K562 (cell line): ENCODE data around the gene CMIP. TPM values are rescaled to one million over a fixed set of nuclear protein-coding genes. Genes with fewer than 3 reads are reported as not detected.
A peak's percentile ranks its signal among the peaks of the same experiment; 100 is the strongest.

Source experiments
- ADNP ChIP-seq: fragments of 200-800 bp; sonication (Bioruptor generic); IDR thresholded peaks from 2 replicates; pipeline ENCODE4 v1.6.1; 2016; ENCODE audit warnings: missing genetic modification characterization, missing compliant biosample characterization
- BRF2 ChIP-seq: IDR thresholded peaks from 3 replicates; pipeline ENCODE4 v1.6.1; 2011; ENCODE audit warnings: borderline replicate concordance, mild to moderate bottlenecking; ENCODE audit not compliant: insufficient read length, insufficient read depth
- CGGBP1 ChIP-seq: fragments of 250-450 bp; sonication (Bioruptor Pico); IDR thresholded peaks from 2 replicates; pipeline ENCODE4 v1.9.0; 2021; ENCODE audit warnings: mild to moderate bottlenecking
- COPS2 ChIP-seq: fragments of 450-650 bp; conservative IDR thresholded peaks from 2 replicates; pipeline ENCODE4 v1.6.1; 2016; ENCODE audit warnings: mild to moderate bottlenecking, moderate library complexity
- CREB1 ChIP-seq, 2 experiments: sonication (generic) in 1 of 2; formaldehyde crosslinking in 1 of 2; IDR thresholded peaks; 2 replicates each; pipeline versions ENCODE4 v1.6.1 to v1.8.0; 2012 to 2022; ENCODE audit warnings: inconsistent platforms in 1 of 2, mild to moderate bottlenecking in 1 of 2, missing genetic modification reagents in 1 of 2, moderate library complexity in 1 of 2
- ELF2 ChIP-seq: fragments of 250-450 bp; sonication (Bioruptor Pico); IDR thresholded peaks from 2 replicates; pipeline ENCODE4 v1.5.0; 2021; ENCODE audit warnings: mild to moderate bottlenecking
- EP300 ChIP-seq: IDR thresholded peaks from 2 replicates; pipeline ENCODE4 v1.6.1; 2012; ENCODE audit warnings: low read length, improper control_type of control experiment
- ILK ChIP-seq: fragments of 450-650 bp; IDR thresholded peaks from 2 replicates; pipeline ENCODE4 v1.6.1; 2016; ENCODE audit warnings: missing genetic modification characterization, low read depth, mild to moderate bottlenecking, missing compliant biosample characterization, moderate library complexity, borderline replicate concordance
- MTA1 ChIP-seq: fragments of 450-650 bp; IDR thresholded peaks from 2 replicates; pipeline ENCODE4 v1.6.1; 2017; ENCODE audit warnings: borderline replicate concordance
- MXD1 ChIP-seq: fragments of 250-450 bp; sonication (Bioruptor Pico); IDR thresholded peaks from 2 replicates; pipeline ENCODE4 v1.8.0; 2021; ENCODE audit warnings: borderline replicate concordance, mild to moderate bottlenecking, moderate library complexity; ENCODE audit not compliant: poor library complexity, severe bottlenecking
- NR3C1 ChIP-seq: sonication (generic); formaldehyde crosslinking; IDR thresholded peaks from 2 replicates; pipeline ENCODE4 v1.8.1; 2022; ENCODE audit warnings: missing genetic modification reagents
- PHB ChIP-seq: fragments of 250-450 bp; sonication (Bioruptor Pico); IDR thresholded peaks from 2 replicates; pipeline ENCODE4 v1.5.0; 2021
- PHF20 ChIP-seq: fragments of 450-650 bp; IDR thresholded peaks from 2 replicates; pipeline ENCODE4 v1.6.1; 2018; ENCODE audit not compliant: partially characterized antibody
- POLR2AphosphoS2 ChIP-seq: IDR thresholded peaks from 2 replicates; pipeline ENCODE4 v1.6.1; 2012; ENCODE audit warnings: low read length, improper control_type of control experiment
- RBM17 ChIP-seq: fragments of 200-400 bp; formaldehyde crosslinking; IDR thresholded peaks from 2 replicates; pipeline ENCODE4 v1.6.1; 2017; ENCODE audit warnings: low read depth, mild to moderate bottlenecking, low read length, borderline replicate concordance
- SLC30A9 ChIP-seq: fragments of 250-450 bp; sonication (Bioruptor Pico); IDR thresholded peaks from 2 replicates; pipeline ENCODE4 v1.8.0; 2022; ENCODE audit warnings: mild to moderate bottlenecking, moderate library complexity
- SNRNP70 ChIP-seq: fragments of 200-400 bp; formaldehyde crosslinking; optimal IDR thresholded peaks from 2 replicates; pipeline ENCODE3; 2017; ENCODE audit warnings: low read depth, low read length
- TAF7 ChIP-seq: fragments of 450-650 bp; IDR thresholded peaks from 2 replicates; pipeline ENCODE4 v1.6.1; 2016; ENCODE audit warnings: missing genetic modification characterization, missing compliant biosample characterization
- TEAD4 ChIP-seq, 2 experiments: sonication (generic) in 1 of 2; formaldehyde crosslinking in 1 of 2; IDR thresholded peaks; 2 replicates each; pipeline versions ENCODE4 v1.6.1 to v1.8.0; 2012 to 2022; ENCODE audit warnings: borderline replicate concordance in 1 of 2, inconsistent platforms in 1 of 2, low read length in 1 of 2, mild to moderate bottlenecking in 1 of 2, missing genetic modification reagents in 1 of 2
- TFAP4 ChIP-seq: sonication (generic); formaldehyde crosslinking; IDR thresholded peaks from 2 replicates; pipeline ENCODE4 v1.8.0; 2022; ENCODE audit warnings: missing genetic modification reagents, mild to moderate bottlenecking, moderate library complexity, borderline replicate concordance
- XRCC3 ChIP-seq: fragments of 450-650 bp; IDR thresholded peaks from 2 replicates; pipeline ENCODE4 v1.6.1; 2017; ENCODE audit warnings: mild to moderate bottlenecking, moderate library complexity
- ZC3H8 ChIP-seq: fragments of 450-650 bp; IDR thresholded peaks from 2 replicates; pipeline ENCODE4 v1.6.1; 2017
- ZNF436 ChIP-seq: fragments of 250-450, 450-650 bp; sonication (Bioruptor Pico); formaldehyde crosslinking; IDR thresholded peaks from 2 replicates; pipeline ENCODE4 v1.7.0; 2020; ENCODE audit warnings: mild to moderate bottlenecking
- ZNF511 ChIP-seq: sonication (generic); formaldehyde crosslinking; IDR thresholded peaks from 2 replicates; pipeline ENCODE4 v1.8.0; 2022; ENCODE audit warnings: mild to moderate bottlenecking, missing genetic modification reagents
- ZNF561 ChIP-seq: fragments of 450-650 bp; formaldehyde crosslinking; conservative IDR thresholded peaks from 2 replicates; pipeline ENCODE4 v1.4.0; 2020; ENCODE audit warnings: mild to moderate bottlenecking, moderate library complexity
- polyA plus RNA-seq, 8 experiments: library from polyadenylated mRNA; depleted of rRNA in 4 of 8; stranded (reverse) in 5 of 8; unstranded in 3 of 8; fragments of >200 nt; fragmentation: Nextera tagmentation in 2 of 8; fragmentation: Illumina TruSeq in 1 of 8; extraction: Ambion mirVana in 2 of 8; extraction: Trizol in 1 of 8; gene quantifications; 2 replicates each; pipeline versions ENCODE4 v1.2.1 to v1.2.3, GENCODE V29; 2011 to 2014; ENCODE audit warnings: inconsistent platforms in 1 of 8, missing spikeins in 1 of 8
- total RNA-seq, 7 experiments: library from RNA; depleted of rRNA in 6 of 7; stranded (reverse); fragments of >200 nt in 6 of 7; fragmentation: Illumina TruSeq in 2 of 7; extraction: Trizol in 2 of 7; gene quantifications; 2 replicates each; pipeline versions ENCODE4 v1.2.1 to v1.2.3, GENCODE V29; 2011 to 2021; ENCODE audit warnings: low replicate concordance in 1 of 7

Gene CMIP
- total and polyA plus RNA-seq, 9 of the 15 experiments (the other 6 are each of a cell fraction or from before 2014, with no cell fraction given): 0.94 to 82.5 (median 10.3) TPM

- TF ChIP-seq MTA1 (peak; percentile 85), SLC30A9 (CRISPR knock-in tag) (no peak), SNRNP70 (no peak), ADNP (tag) (peak; percentile 100), NR3C1 (CRISPR knock-in tag) (no peak), CREB1 (IDR thresholded peaks at IDR 0.05) (peak; percentile 75), CREB1 (CRISPR knock-in tag; IDR thresholded peaks at IDR 0.05) (peak; percentile 64; the same call in 1 of the 2 replicates), EP300 (peak; percentile 99), POLR2AphosphoS2 (0 out of 2 replicates have a peak, but pooled peaks have one; percentile 53), ELF2 (CRISPR knock-in tag) (no peak), RBM17 (no peak), MXD1 (CRISPR knock-in tag) (no peak), BRF2 (no peak), TFAP4 (peak; percentile 93), XRCC3 (no peak), ZC3H8 (peak; percentile 14; the same call in 1 of the 2 replicates), ZNF511 (CRISPR knock-in tag) (no peak; the same call in 1 of the 2 replicates), COPS2 (no peak), PHF20 (peak; percentile 91), ILK (tag) (no peak), ZNF561 (CRISPR knock-in tag) (no peak), TEAD4 (IDR thresholded peaks at IDR 0.05; ENCODE audit: low read length) (peak; percentile 95), TEAD4 (CRISPR knock-in tag; IDR thresholded peaks at IDR 0.05; ENCODE audit: borderline replicate concordance) (no peak), ZNF436 (CRISPR knock-in tag) (peak; percentile 95), PHB (CRISPR knock-in tag) (no peak), TAF7 (tag) (no peak), CGGBP1 (CRISPR knock-in tag) (no peak)
Observed at GRCh38 chr16:81495321-81496234, 51.0 kb downstream of the CMIP start (continued).
